Hematopoietic multipotent progenitor cell treated with erythropoietin and hydrocortisone succinate and interleukin-3 and kit ligand, for 15 days (in vitro differentiated cells): ENCODE results near the gene SNX20.

Experiments
- DNase-seq: peaks from one replicate; pipeline ENCODE4 v3.0.0-alpha.2; 2015; ENCODE audit warnings: low spot score

Gene SNX20, protein sequence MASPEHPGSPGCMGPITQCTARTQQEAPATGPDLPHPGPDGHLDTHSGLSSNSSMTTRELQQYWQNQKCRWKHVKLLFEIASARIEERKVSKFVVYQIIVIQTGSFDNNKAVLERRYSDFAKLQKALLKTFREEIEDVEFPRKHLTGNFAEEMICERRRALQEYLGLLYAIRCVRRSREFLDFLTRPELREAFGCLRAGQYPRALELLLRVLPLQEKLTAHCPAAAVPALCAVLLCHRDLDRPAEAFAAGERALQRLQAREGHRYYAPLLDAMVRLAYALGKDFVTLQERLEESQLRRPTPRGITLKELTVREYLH

DNA sequence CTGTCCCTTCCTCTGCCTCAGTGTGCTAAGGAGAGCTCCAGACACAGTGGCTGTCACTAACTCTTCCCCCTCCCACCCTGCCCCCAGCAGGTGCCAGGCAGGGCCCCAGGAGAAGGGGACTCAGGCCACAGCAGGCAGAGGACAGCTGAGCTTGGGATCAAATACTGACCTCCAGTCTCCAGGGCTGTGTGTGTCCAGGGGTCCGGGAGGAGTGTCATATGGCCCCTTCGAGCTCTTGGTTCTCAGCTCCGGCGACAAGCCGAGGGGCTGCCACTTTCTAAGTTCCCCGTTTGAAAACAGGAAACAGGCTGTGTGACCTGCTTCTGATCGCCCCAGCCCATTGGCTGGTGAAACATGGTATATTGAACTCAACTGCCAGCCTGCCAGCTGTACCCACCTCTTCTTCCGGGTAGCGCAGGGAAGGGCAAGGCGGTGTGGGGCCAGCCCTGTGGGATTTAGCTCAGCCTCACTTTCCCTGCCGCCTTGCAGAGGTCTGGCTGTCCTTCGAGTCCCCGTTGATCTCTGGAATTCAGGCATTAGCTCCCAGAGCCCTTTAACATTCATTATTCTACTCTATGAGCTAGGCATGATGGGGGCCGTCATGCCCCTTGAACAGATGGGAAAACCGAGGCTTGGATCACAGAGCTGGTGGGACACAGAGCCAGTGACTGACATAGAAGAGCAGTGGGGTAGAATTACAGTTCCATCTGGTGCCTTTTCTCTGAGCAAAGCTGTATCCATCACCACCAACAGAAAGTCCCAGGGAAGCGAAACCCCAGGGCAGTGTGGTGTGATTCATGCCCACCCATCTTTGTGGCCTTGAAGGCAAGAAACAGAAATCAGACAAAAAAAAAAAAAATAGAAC lies at the start of gene SNX20:
Gene SNX20, minus strand, starts transcription at position 292 of the 865 bp plus-strand sequence. CDS start 3,786 bp downstream, outside the sequence.
- no peak for DNase-seq

DNA sequence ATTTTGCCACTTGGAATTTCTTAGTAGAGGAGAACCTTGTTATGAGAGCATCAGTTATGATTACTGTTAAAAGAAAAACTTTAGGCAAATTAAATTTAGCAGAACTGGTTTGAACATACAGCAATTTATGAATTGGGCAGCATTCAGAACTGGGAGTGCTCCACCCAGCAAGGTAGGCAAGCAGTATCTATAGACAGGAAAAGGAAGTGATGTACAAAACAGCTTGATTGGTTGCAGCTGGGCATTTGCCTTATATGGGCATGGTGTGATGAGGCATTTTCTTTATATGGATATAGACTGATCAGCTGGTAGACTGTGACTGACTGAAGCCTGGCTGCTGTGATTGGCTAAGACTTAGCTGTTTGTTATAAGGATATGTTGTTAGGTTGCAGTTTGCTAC lies 43.2 kb upstream of the SNX20 start:
- DNase-seq = no peak

DNA sequence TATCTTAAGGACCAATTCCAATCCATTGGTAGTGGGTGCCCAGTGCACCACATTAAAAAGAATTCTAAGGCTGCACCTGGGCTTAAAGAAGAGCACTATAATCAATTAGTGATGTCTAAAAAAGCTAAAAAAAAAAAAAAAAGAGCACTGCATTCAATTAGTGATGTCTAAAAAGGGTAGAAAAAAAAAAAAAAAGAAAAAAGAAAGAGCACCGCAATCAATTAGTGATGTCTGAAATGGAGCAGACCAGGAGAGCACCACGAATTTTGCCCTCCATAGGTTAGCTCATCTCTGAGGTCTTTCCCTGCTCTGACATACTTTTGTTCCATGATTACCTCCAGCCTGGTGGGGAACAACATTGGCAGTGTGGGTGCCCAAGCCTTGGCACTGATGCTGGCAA lies 41.8 kb upstream of the SNX20 start:
- DNase-seq = no peak

DNA sequence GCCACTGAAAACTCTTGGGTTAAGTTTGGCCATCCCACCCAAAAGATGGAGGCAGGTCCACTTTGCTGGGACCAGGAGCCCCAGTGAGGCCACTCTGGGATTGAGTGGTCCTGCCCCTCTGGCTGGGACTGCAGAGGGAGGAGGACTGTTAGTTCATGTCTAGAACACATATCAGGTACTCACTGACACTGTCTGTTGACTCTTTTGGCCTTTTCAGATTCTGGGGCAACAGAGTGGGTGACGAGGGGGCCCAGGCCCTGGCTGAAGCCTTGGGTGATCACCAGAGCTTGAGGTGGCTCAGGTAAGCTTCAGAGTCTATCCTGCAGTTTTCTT lies 41.3 kb upstream of the SNX20 start:
- no peak for DNase-seq

DNA sequence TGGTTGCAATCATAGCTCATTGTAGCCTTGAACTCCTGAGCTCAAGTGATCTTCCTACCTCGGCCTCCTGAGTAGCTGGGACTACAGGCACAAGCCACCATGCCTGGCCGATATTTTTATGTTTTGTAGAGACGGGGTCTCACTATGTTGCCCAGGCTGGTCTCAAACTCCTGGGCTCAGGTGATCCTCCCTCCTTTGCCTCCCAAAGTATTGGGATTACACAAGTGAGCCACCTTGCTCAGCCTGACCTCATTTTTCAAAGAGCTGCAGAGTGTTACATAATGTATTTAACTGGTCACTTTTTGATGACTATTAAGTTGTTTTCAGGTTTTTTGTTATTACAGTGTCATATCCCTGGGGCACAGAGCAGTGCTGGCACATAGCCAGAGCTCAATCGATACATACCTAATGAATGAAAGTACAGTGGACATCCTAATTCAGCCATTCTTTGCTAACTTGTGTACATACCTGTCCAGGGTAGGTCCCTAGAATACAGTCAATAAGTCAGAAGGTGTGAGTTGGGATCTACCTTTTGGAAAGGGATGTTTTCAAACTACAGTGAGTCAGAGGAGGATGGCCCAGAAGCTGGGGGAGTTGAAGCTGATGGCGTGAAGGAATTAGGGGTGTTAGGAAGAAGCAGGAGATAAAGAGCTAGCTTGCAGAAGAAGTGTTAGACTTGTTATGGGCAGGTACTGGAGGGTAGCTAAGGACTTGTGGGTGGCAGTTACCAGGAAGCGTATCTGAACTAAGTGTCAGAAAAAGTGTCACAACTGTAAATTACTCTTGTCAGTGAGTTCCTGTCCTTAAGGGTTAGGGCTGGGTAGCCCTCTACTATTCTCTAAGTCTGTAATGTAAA lies 40.7 kb upstream of the SNX20 start:
- no peak for DNase-seq

DNA sequence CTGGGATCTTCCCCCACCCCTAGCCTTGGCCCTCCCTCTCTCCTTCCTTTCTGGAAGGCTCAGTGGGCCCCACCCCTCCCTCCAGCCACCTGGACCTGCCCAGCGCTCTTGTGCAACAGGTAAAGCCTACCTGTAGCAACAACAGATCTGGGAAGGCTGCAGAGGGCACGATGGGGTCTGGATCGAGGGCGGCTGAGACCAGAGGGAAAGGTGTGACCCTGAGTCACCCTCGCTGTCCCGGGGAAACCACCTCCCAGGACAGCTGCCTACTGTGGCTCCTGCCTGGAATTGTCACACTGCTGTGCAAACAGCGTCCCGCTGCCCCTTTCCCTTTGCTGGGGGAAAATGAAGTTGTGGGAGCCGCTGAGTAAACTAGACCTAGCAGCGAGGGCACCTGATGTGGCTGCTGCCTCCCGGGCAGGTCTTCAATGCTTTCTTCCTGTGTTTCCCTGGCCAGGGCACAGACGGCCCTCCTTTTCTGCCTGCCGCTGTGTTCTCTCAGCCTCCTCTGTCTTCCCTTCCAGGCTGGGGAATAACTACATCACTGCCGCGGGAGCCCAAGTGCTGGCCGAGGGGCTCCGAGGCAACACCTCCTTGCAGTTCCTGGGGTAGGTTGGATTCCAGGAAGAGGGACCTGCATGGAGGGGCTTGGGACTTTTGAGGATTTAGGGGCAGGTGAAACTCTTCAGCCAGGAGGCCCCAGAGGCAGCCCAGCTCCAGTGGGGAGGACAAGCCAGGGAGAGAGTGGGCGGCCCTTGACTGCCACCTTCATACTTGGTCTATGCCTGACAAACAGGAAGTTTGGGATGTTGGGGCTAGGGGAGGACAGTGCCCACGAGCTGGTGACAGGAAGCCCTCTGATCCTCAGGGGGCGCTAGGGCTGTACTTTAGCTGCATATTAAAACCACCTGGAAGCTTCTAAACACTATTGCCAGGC lies 38.6 kb upstream of the SNX20 start:
- no peak for DNase-seq

DNA sequence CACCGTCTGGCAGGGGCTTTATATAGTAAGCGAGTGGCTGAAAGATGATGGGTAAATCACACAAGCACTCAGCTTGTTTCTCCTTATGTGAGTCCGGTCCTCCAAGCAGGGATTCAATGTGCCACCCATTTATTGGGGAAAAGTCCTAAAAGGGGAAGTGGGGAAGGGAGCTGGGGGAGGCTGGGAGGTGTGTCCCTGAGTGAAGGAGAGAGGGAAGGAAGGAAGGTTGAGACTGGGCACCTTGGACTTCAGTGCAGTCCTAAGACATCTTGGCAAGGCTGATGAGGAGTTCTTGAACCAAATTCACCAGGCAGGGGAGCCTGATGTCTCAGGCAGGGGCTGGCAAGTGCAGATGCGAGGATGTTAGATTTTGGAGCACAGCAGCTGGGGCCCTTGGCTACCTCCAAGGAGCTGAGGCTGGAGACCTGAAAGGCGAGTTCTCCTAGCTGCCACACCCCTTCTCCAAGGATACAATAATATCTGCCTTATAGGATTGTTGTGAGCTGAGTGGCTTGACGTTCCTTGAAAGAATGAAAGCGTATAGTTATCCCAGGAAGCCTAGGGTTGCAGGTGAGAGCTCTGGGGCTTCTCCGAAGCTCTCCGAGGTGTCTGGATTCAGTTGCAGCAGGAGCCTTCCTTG lies 37.8 kb upstream of the SNX20 start:
- no peak for DNase-seq

DNA sequence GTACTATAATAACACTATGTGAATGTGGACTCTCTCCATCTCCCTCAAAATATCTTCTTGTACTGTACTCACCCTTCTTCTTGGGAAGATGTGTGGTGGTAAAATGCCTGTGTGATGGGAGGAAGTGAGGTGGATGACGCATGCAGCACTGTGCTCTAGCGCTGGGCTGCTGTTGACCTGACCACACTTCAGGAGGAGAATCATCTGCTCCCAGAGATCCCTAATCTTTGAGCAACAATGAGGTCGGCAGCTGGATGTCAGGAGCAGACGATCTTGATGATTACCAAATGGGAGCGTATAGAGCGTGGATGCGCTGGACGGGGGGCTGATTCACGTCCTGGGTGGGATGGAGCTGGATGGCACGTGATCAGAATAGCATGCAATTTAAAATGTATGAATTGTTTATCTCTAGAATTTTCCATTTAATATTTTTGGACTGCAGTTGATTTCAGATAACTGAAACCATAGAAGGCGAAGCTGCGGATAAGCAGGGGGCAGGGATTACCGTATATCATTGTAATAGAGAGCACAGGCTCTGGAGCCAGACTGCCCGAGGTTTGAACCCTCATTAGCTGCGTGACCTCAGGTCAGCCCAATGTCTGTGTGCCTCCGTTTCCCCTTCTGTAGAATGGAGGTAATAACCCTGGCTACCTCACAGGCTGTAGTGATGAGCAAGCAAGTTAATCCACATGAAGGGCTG lies 37.1 kb upstream of the SNX20 start:
- no peak for DNase-seq

DNA sequence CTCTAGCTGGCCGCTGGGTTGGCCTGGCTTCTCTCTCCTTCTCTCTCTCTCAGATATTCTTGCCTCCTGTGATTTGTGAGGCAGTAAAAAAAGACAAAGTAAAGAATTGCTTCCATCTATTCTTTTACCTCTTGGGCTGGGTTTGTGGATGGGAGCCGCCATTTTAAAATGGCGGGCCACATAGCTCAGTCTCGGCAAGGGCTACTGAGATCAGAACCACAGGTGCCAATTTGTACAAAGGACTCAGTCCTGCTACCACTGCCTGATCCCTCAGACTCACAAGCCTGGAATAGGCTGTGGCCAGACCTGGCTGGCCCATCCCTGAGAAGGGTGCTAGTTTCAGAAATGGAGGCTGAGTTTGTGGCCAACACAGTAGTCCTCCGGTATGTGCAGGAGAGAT lies 36.4 kb upstream of the SNX20 start:
- no peak for DNase-seq

DNA sequence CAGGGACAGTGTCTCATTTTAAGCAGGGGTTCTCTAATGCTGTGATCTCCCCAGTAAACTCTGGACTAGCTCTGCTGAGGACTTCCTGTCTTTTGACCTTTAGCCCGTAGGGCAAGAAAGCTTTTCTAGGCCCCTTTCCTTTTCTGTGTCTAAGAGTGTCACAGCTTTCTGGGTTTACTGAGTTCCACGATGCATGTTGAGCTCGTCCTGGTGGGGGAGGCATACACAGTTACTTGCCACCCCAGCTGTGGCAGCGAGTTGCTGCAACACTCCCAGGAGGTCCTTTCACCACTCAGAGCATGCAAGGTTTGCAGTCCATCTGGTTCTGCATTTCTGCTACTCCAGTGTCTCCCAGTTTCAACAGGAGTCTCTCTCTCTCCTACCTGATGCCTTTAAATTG lies 36.0 kb upstream of the SNX20 start:
- DNase-seq = no peak

DNA sequence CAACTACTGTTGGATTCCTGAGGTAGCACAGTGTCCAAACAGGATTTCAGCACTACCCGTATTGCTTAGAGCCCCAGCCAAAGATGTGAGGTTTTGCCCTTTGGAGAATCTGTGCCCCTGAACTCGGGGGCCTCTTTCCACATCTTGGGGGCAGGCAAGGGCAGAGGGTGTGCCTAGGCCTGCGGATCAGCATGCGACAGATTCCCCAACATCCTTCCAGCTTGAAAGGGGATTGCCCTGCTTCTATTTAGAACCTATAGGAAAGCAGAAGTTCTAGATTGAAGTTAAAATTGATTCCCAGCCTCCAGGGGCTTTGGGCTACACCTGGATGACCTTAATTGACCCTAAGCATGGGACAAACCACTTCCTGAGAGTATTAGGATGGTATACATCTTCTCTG lies 31.8 kb upstream of the SNX20 start:
- no peak for DNase-seq

DNA sequence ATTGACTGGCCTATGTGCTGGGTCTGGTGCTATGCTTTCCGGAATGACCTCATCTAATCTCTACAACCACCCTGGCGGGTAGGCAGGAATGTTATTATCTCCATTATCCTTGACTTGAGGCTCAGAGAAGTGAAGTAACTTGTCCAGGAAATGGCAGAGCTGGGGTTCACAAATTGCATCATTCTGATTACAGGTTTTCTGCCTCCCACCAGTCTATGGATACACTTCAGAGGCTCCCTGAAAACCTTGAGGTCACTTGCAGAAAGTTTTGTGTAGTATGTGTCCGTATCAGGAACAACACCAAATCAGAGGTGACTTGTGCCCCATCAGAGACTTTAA lies 31.4 kb upstream of the SNX20 start:
- DNase-seq = no peak

DNA sequence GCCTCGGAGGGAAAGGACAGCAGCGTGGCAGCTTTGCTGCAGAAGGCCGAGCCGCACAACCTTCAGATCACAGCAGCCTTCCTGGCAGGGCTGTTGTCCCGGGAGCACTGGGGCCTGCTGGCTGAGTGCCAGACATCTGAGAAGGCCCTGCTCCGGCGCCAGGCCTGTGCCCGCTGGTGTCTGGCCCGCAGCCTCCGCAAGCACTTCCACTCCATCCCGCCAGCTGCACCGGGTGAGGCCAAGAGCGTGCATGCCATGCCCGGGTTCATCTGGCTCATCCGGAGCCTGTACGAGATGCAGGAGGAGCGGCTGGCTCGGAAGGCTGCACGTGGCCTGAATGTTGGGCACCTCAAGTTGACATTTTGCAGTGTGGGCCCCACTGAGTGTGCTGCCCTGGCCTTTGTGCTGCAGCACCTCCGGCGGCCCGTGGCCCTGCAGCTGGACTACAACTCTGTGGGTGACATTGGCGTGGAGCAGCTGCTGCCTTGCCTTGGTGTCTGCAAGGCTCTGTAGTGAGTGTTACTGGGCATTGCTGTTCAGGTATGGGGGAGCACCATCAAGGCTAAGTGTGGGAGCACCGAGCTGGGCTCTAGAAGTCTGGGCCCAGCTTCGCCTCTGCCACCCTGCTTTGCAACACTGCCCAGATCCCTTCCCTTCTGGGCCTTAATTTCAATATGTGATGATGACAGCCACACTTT lies 30.9 kb upstream of the SNX20 start:
- DNase-seq = no peak

DNA sequence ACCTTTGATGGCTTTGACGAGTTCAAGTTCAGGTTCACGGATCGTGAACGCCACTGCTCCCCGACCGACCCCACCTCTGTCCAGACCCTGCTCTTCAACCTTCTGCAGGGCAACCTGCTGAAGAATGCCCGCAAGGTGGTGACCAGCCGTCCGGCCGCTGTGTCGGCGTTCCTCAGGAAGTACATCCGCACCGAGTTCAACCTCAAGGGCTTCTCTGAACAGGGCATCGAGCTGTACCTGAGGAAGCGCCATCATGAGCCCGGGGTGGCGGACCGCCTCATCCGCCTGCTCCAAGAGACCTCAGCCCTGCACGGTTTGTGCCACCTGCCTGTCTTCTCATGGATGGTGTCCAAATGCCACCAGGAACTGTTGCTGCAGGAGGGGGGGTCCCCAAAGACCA lies 29.9 kb upstream of the SNX20 start:
- no peak for DNase-seq

DNA sequence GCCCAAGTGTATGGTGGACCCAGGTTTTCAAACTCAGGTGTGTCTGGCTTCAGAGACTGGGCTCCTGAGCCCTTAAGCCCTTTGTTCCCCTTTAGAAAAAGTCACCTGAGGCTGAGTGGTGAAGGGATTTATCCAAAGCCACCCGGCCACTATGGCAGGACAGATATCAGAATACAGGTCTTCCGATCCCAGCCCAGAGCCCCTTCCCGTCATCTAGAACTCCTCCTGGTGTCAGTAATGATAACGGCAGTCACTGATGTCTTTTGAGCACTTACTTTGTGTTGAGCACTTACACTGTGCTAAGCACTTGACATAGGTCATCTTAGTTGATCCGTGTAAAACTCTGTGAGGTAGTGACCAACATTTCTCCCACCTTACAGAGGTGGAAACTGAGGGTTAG lies 28.9 kb upstream of the SNX20 start:
- DNase-seq = no peak

DNA sequence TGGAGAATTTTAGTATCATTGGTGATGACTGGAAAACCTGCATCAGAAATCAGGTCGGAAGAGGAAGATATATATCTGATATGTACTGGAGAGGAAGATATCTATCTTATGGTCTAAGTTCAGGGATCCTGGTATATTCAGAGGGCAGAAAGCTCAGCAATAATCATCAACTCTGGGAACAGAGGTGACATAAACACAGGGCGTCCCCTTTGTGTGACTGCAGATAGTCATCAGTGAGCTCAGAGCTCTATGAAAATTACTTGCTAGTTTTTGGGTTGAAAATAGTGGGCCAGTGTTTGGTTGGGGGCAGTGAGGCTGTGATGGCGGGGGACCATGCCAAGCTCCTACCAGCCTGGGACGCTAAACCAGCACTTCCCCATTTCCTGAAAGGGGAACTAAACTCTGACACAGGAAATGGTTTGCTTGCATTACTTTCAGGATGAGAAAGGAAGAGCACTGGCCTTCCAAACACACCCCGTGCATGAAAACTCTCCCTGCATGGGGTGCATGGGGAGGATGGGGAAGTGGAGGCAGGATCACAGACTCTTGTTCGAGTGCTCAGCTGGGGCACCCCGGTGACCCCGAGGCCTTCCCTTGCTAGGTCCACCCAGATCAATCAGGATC lies 28.1 kb upstream of the SNX20 start:
- DNase-seq = no peak

DNA sequence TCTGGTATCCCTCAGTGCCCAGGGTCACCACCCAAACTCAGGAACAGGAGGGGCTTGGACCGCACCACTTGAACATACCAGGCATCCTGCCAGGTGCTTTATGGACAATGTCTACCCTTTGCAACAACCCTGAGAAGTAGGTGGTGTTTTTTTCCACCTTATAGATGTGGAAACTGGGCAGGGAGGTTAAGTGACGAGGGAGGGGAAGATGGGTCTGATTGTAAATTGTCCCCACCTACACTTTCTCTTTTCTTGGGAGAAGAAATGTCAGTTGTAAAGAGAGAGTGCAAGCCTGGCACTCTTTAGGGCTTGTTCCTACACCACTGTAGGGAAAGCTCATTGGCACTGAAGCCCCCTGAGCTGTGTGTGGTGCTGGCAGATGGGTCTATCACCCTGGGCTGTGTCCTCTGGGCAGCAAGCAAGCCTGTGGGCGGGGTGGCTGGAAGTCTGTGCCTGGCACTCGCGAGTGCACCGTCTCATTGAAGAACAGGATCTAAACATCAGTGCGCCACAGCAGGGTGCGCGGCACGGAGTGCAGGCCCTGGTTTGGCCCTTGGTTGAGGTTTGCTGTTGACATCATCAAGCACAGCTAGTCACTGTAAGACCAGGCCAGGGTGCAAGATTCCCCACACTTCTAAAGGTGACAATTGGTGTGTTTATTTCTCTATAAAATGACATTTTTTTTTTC lies 27.4 kb upstream of the SNX20 start:
- DNase-seq = no peak

DNA sequence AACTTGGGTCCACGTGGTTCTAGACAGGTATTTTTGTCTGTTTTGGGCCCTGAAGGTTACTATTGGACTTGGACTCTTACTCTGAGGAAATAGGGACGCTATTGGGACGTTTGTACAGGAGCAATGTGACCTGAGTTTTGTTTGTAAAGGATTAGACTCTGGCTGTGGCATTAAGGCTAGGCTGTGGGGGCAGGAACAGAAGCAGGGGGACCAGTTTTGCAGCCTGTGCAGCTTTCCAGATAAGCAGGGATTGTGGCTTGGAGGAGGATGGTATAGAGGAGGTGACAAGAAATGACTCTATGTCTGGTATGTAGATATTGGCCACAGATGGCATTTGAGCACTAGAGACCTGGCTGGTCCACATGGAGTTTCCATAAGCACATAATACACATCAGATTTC lies 25.1 kb upstream of the SNX20 start:
- DNase-seq = no peak
